Astrocyte (in vitro differentiated cells and primary cell): ENCODE results near the gene GDPD1.

Source experiments
- EZH2 ChIP-seq: IDR thresholded peaks from 2 replicates; pipeline ENCODE4 v1.6.1; 2012; ENCODE audit warnings: mild to moderate bottlenecking, low read length, inconsistent platforms; ENCODE audit not compliant: insufficient read depth
- TF ChIP-seq, protein P1 (sequence below): IDR thresholded peaks from 2 replicates; pipeline ENCODE4 v1.5.1; 2011; ENCODE audit warnings: low read depth, mild to moderate bottlenecking, inconsistent platforms, low read length, moderate library complexity; ENCODE audit not compliant: insufficient read depth

DNA sequence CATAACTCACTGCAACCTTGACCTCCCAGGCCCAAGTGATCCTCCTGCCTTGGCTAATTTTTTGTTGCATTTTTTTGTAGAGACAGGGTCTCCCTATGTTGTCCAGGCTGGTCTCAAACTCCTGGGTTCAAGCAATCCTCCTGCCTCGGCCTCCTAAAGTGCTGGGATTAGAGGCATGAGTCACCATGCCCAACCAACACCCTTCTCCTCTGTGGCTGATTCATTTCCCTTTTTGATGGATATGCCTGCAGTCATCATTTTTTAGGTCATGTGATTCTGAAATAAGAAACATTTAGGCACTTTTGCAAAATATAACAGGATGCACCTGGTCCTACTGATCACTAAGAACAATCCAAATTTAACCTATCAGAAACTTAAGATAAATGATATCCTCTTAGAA, 67.1 kb downstream of the GDPD1 start:
- TF ChIP-seq, protein P1, sequence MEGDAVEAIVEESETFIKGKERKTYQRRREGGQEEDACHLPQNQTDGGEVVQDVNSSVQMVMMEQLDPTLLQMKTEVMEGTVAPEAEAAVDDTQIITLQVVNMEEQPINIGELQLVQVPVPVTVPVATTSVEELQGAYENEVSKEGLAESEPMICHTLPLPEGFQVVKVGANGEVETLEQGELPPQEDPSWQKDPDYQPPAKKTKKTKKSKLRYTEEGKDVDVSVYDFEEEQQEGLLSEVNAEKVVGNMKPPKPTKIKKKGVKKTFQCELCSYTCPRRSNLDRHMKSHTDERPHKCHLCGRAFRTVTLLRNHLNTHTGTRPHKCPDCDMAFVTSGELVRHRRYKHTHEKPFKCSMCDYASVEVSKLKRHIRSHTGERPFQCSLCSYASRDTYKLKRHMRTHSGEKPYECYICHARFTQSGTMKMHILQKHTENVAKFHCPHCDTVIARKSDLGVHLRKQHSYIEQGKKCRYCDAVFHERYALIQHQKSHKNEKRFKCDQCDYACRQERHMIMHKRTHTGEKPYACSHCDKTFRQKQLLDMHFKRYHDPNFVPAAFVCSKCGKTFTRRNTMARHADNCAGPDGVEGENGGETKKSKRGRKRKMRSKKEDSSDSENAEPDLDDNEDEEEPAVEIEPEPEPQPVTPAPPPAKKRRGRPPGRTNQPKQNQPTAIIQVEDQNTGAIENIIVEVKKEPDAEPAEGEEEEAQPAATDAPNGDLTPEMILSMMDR, result no peak
- TF ChIP-seq EZH2, result no peak
